ENCODE results near the gene CHRNA4. TPM values are rescaled to one million over a fixed set of nuclear protein-coding genes. Genes with fewer than 3 reads are reported as not detected.

The CHRNA4 gene
- total and polyA plus RNA-seq, 2 of the 13 experiments (the other 11 are each of a cell fraction or from before 2014, with no cell fraction given): not detected

DNA sequence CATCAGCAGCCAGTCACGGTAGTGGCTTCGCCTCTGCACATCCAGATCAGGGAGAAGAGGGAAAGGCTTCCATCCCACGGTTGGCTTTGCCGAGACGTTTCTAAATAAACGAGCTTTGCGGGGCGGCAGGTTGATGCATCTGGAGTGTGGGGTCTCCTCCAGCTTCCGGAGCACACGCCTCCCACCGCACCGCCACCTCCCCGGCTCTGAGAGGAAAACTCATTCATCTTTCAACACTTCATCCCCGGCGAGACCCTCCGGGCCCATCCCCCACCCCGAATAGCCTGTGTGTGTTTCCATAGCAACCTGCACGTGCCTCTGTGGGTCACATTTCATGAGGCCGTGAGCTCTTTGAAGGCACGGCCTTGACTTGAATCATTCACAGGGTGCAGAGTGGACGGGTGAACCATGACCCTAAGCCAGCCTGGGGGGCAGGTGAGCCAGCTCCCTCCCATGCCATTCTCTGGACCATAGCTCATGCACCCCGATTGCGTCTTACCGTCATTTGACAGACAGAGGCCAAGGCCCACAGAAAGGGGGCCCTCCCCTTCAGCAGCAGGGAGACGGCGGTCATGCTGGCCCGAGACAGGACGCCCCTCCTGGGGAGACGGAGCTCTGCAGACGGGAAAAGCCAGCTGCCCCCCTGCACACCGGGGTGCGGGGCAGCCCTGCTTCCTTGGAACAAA lies 16.2 kb upstream of the CHRNA4 start (continued):
- TF ChIP-seq AHDC1 (CRISPR knock-in tag; IDR thresholded peaks at IDR 0.05; ENCODE audit: borderline replicate concordance) (no peak), ZNF598 (CRISPR knock-in tag; IDR thresholded peaks at IDR 0.05; ENCODE audit: borderline replicate concordance) (no peak), AGO1 (IDR thresholded peaks at IDR 0.05; ENCODE audit: low read depth, low read length, poor library complexity, severe bottlenecking) (no peak), HNRNPLL (IDR thresholded peaks at IDR 0.05; ENCODE audit: low read depth, low read length, poor library complexity, severe bottlenecking) (no peak), ZNF773 (CRISPR knock-in tag; IDR thresholded peaks at IDR 0.05; ENCODE audit: borderline replicate concordance) (peak; percentile 41; the same call in 1 of the 2 replicates), ARID2 (CRISPR knock-in tag; IDR thresholded peaks at IDR 0.05; ENCODE audit: borderline replicate concordance) (no peak), E2F2 (CRISPR knock-in tag; IDR thresholded peaks at IDR 0.05; ENCODE audit: borderline replicate concordance) (no peak), TFDP1 (CRISPR knock-in tag; IDR thresholded peaks at IDR 0.05; ENCODE audit: borderline replicate concordance) (peak; percentile 24; the same call in 1 of the 2 replicates), AHR (CRISPR knock-in tag; IDR thresholded peaks at IDR 0.05) (no peak), HES4 (CRISPR knock-in tag; IDR thresholded peaks at IDR 0.05; ENCODE audit: borderline replicate concordance) (0 out of 2 replicates have a peak, but pooled peaks have one; percentile 50), PPARG (CRISPR knock-in tag; conservative IDR thresholded peaks at IDR 0.05) (no peak), ZNF280B (CRISPR knock-in tag; IDR thresholded peaks at IDR 0.05; ENCODE audit: borderline replicate concordance) (no peak)
- TF ChIP-seq, protein P1, sequence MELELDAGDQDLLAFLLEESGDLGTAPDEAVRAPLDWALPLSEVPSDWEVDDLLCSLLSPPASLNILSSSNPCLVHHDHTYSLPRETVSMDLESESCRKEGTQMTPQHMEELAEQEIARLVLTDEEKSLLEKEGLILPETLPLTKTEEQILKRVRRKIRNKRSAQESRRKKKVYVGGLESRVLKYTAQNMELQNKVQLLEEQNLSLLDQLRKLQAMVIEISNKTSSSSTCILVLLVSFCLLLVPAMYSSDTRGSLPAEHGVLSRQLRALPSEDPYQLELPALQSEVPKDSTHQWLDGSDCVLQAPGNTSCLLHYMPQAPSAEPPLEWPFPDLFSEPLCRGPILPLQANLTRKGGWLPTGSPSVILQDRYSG (CRISPR knock-in tag; IDR thresholded peaks at IDR 0.05): no peak
